K562 (cell line): ENCODE data around the gene ZRANB1. TPM values are rescaled to one million over a fixed set of nuclear protein-coding genes. Genes with fewer than 3 reads are reported as not detected.

Experiments used
- ATAC-seq: fragments of 200-7000 bp; cut with Tn5 transposase; 3 replicates; pipeline ENCODE4 v1.9.1; 2020; ENCODE audit warnings: moderate library complexity
- BruUV-seq: library from RNA; stranded (reverse); fragments of 400-500 nt; replicated peaks from 2 replicates; lab custom pipeline; 2021; lab: Mats Ljungman, UMichigan
- CTCF ChIA-PET: fragments of 300-600 bp; formaldehyde crosslinking; extraction: SDS; loops from one replicate; lab custom pipeline; 2021; ENCODE audit warnings: low intra/inter-chr PET ratio; lab: Yijun Ruan, JAX
- POLR2A ChIA-PET: fragments of 300-600, 350-650 bp; sonication (Branson Sonifier 250); formaldehyde crosslinking; extraction: SDS; loops from one replicate; lab custom pipeline; 2021; ENCODE audit warnings: antibody characterized with exemption, inconsistent platforms; lab: Yijun Ruan, JAX
- DNase-seq, 4 experiments: peaks; one replicate each; pipeline versions ENCODE4 v3.0.0 to v3.0.0-alpha.2; 2011 to 2018; ENCODE audit warnings: low spot score in 3 of 4, mixed read lengths in 3 of 4; ENCODE audit errors: extremely low read depth in 1 of 4
- FAIRE-seq: peaks from 2 replicates; lab custom pipeline; 2011; peaks lifted over from hg19 to GRCh38; lab: Jason Lieb, UNC
- H2AFZ ChIP-seq: 2 replicates; pipeline ENCODE4 v1.6.0; 2011; ENCODE audit warnings: low read depth, low read length, control low read depth, inconsistent platforms
- H3K27ac ChIP-seq: fragments of 200-600 bp; 3 replicates; pipeline ENCODE4 v1.8.0; 2011; ENCODE audit warnings: low read depth, mild to moderate bottlenecking, control low read depth, inconsistent platforms, low read length, moderate library complexity, mixed read lengths; ENCODE audit errors: extremely low read depth
- H3K27me3 ChIP-seq, 2 experiments: fragments of 300-600 bp in 1 of 2; 2 replicates in 1 of 2; 3 replicates in 1 of 2; pipeline versions ENCODE4 v1.6.0 to v1.8.0; 2011; ENCODE audit warnings: inconsistent platforms in 2 of 2, low read length in 2 of 2, mild to moderate bottlenecking in 1 of 2, mixed read lengths in 1 of 2, moderate library complexity in 1 of 2; ENCODE audit not compliant: control insufficient read depth in 2 of 2, insufficient read depth in 2 of 2
- H3K36me3 ChIP-seq: fragments of 300-600 bp; 3 replicates; pipeline ENCODE4 v1.8.0; 2011; ENCODE audit warnings: mild to moderate bottlenecking, low read length, inconsistent platforms; ENCODE audit not compliant: control insufficient read depth, insufficient read depth
- H3K4me1 ChIP-seq, 2 experiments: fragments of 200-600 bp in 1 of 2; replicated peaks in 1 of 2; 2 replicates in 1 of 2; 3 replicates in 1 of 2; pipeline versions ENCODE4 v1.5.1 to v1.8.0; 2011; ENCODE audit warnings: inconsistent platforms in 2 of 2, low read length in 2 of 2, mild to moderate bottlenecking in 1 of 2, mixed read lengths in 1 of 2, moderate library complexity in 1 of 2; ENCODE audit not compliant: control insufficient read depth in 2 of 2, insufficient read depth in 2 of 2
- H3K4me2 ChIP-seq: 2 replicates; pipeline ENCODE4 v1.6.1; 2011; ENCODE audit warnings: low read length, control low read depth, inconsistent platforms, mixed read lengths; ENCODE audit not compliant: insufficient read depth
- H3K4me3 ChIP-seq: fragments of 200-600 bp; sonication (generic), shearing (Covaris generic); 2 replicates; pipeline ENCODE4 v1.5.1; 2016; ENCODE audit warnings: control low read depth, inconsistent platforms
- H3K79me2 ChIP-seq: fragments of 200-600 bp; 3 replicates; pipeline ENCODE4 v1.8.0; 2011; ENCODE audit warnings: low read length, inconsistent platforms; ENCODE audit not compliant: control insufficient read depth, insufficient read depth
- H3K9ac ChIP-seq, 2 experiments: 2 replicates each; pipeline versions ENCODE4 v1.6.0 to v1.6.1; 2011; ENCODE audit warnings: low read depth in 2 of 2, low read length in 2 of 2, control low read depth in 1 of 2, inconsistent platforms in 1 of 2, mild to moderate bottlenecking in 1 of 2, mixed read lengths in 1 of 2; ENCODE audit not compliant: insufficient read depth in 1 of 2
- H3K9me1 ChIP-seq: one replicate; pipeline ENCODE4 v1.6.0; 2011; ENCODE audit warnings: inconsistent platforms, mild to moderate bottlenecking, low read length, moderate library complexity; ENCODE audit not compliant: control insufficient read depth, insufficient read depth
- H3K9me3 ChIP-seq: replicated peaks from 2 replicates; pipeline ENCODE4 v1.5.1; 2011; ENCODE audit warnings: low read depth, low read length, inconsistent platforms; ENCODE audit not compliant: control insufficient read depth, insufficient read depth
- H4K20me1 ChIP-seq: replicated peaks from 2 replicates; pipeline ENCODE4 v1.6.1; 2011; ENCODE audit warnings: low read length, inconsistent platforms, mixed read lengths; ENCODE audit not compliant: control insufficient read depth, insufficient read depth
- CHAMP1 ChIP-seq: fragments of 450-650 bp; IDR thresholded peaks from 2 replicates; pipeline ENCODE4 v1.6.1; 2016; ENCODE audit warnings: mild to moderate bottlenecking
- EWSR1 ChIP-seq: fragments of 450-650 bp; IDR thresholded peaks from 2 replicates; pipeline ENCODE4 v1.6.1; 2018; ENCODE audit warnings: borderline replicate concordance, mild to moderate bottlenecking, low read depth, moderate library complexity; ENCODE audit not compliant: partially characterized antibody
- GATA2 ChIP-seq: sonication (generic); formaldehyde crosslinking; IDR thresholded peaks from 2 replicates; pipeline ENCODE4 v1.4.0; 2020; ENCODE audit warnings: mild to moderate bottlenecking, missing genetic modification reagents
- ID3 ChIP-seq, 2 experiments: fragments of 250-450 bp in 1 of 2; fragments of 450-650 bp in 1 of 2; sonication (Bioruptor Pico) in 1 of 2; IDR thresholded peaks; 2 replicates each; pipeline versions ENCODE4 v1.6.1 to v1.8.0; 2016 to 2021; ENCODE audit warnings: mild to moderate bottlenecking in 2 of 2, moderate library complexity in 2 of 2, missing compliant biosample characterization in 1 of 2, missing genetic modification characterization in 1 of 2
- KLF16 ChIP-seq: IDR thresholded peaks from 2 replicates; pipeline ENCODE4 v1.6.1; 2016; ENCODE audit warnings: antibody characterized with exemption
- NCOA6 ChIP-seq: fragments of 450-650 bp; IDR thresholded peaks from 2 replicates; pipeline ENCODE4 v1.6.1; 2017; ENCODE audit warnings: mild to moderate bottlenecking
- SRF ChIP-seq, 2 experiments: fragments of 250-450, 450-650 bp in 1 of 2; sonication (Bioruptor Pico) in 1 of 2; sonication (generic) in 1 of 2; formaldehyde crosslinking; IDR thresholded peaks; 2 replicates each; pipeline versions ENCODE4 v1.5.0 to v1.5.1; 2020 to 2022; ENCODE audit warnings: mild to moderate bottlenecking in 1 of 2, missing genetic modification reagents in 1 of 2
- STAT5A ChIP-seq: IDR thresholded peaks from 2 replicates; pipeline ENCODE4 v1.6.1; 2012; ENCODE audit warnings: low read length, inconsistent platforms, borderline replicate concordance
- TFE3 ChIP-seq: fragments of 450-650 bp; formaldehyde crosslinking; IDR thresholded peaks from 2 replicates; pipeline ENCODE4 v1.4.0; 2020; ENCODE audit warnings: mild to moderate bottlenecking, mixed read lengths
- ZNF197 ChIP-seq: fragments of 200-800 bp; sonication (Bioruptor generic); IDR thresholded peaks from 2 replicates; pipeline ENCODE4 v1.6.1; 2016; ENCODE audit warnings: low read depth, missing genetic modification characterization, missing compliant biosample characterization
- ZNF23 ChIP-seq: fragments of 250-450 bp; sonication (Bioruptor Pico); IDR thresholded peaks from 2 replicates; pipeline ENCODE4 v1.4.0; 2020; ENCODE audit warnings: mild to moderate bottlenecking
- ZNF263 ChIP-seq: sonication (generic); formaldehyde crosslinking; IDR thresholded peaks from 2 replicates; pipeline ENCODE4 v1.8.0; 2022; ENCODE audit warnings: mild to moderate bottlenecking, missing genetic modification reagents, borderline replicate concordance
- WGBS: fragments of 100-300 bp; shearing (Covaris generic); methylation state at CpG from one replicate; pipeline ENCODE4 v1.1.6; 2016; ENCODE audit warnings: low coverage, mixed read lengths; ENCODE audit not compliant: insufficient coverage; ENCODE audit errors: missing lambda C conversion rate; 5-methylcytosine and 5-hydroxymethylcytosine counted together
- in situ Hi-C: fragments of 300-500 bp; cut with MboI; formaldehyde crosslinking; loops from 4 replicates; pipeline ENCODE4 v1.15.0; 2018; ENCODE audit warnings: inconsistent platforms, mixed read lengths
- intact Hi-C: fragments of 100-400 bp; cut with micrococcal nuclease; formaldehyde crosslinking; loops from 2 replicates; pipeline ENCODE4 v1.14.2; 2022
- polyA plus RNA-seq, 8 experiments: library from polyadenylated mRNA; depleted of rRNA in 4 of 8; stranded (reverse) in 5 of 8; unstranded in 3 of 8; fragments of >200 nt; fragmentation: Nextera tagmentation in 2 of 8; fragmentation: Illumina TruSeq in 1 of 8; extraction: Ambion mirVana in 2 of 8; extraction: Trizol in 1 of 8; gene quantifications; 2 replicates each; pipeline versions ENCODE4 v1.2.1 to v1.2.3, GENCODE V29; 2011 to 2014; ENCODE audit warnings: inconsistent platforms in 1 of 8, missing spikeins in 1 of 8
- total RNA-seq, 7 experiments: library from RNA; depleted of rRNA in 6 of 7; stranded (reverse); fragments of >200 nt in 6 of 7; fragmentation: Illumina TruSeq in 2 of 7; extraction: Trizol in 2 of 7; gene quantifications; 2 replicates each; pipeline versions ENCODE4 v1.2.1 to v1.2.3, GENCODE V29; 2011 to 2021; ENCODE audit warnings: low replicate concordance in 1 of 7

The ZRANB1 gene
- total and polyA plus RNA-seq, 9 of the 15 experiments (the other 6 are each of a cell fraction or from before 2014, with no cell fraction given) = 0.07 to 1.1 (median 0.64) TPM

GRCh38 chr10:124978376-124978725 is 36.4 kb downstream of the ZRANB1 start:
- H3K4me1 ChIP-seq = no peaks in the 10 kb centered on the region
- TF ChIP-seq ID3 (CRISPR knock-in tag; IDR thresholded peaks at IDR 0.05) (no peak), ID3 (tag; IDR thresholded peaks at IDR 0.05) (no peak)
- H3K27ac ChIP-seq = no peak overlapping the region
- no peaks in the 10 kb centered on the region for H3K9me1 ChIP-seq
- H3K4me2 ChIP-seq = no peak overlapping the region
- no peaks in the 10 kb centered on the region for H3K9me3 ChIP-seq
- H4K20me1 ChIP-seq = no peaks in the 10 kb centered on the region
- no CpG with 5 or more reads among the region's 5 CpGs for WGBS
- H3K4me3 ChIP-seq = no peak overlapping the region
- H3K27me3 ChIP-seq = no peaks in the 10 kb centered on the region
- ATAC-seq (no peak), FAIRE-seq (no peak), DNase-seq (no peak)
- H3K36me3 ChIP-seq = no peaks in the 10 kb centered on the region
- no peak overlapping the region for H2AFZ ChIP-seq
- no TSS peak for BruUV-seq
- in situ Hi-C loops (no loop called here), intact Hi-C loops (no loop called here)
- ChIA-PET POLR2A (no interaction called here), CTCF (no interaction called here)
- no peaks in the 10 kb centered on the region for H3K79me2 ChIP-seq
- H3K9ac ChIP-seq = no peak overlapping the region

GRCh38 chr10:124983321-124983720 is 41.4 kb downstream of the ZRANB1 start:
- in situ Hi-C loops (no loop called here), intact Hi-C loops (no loop called here)
- Histone ChIP-seq H4K20me1 (no peaks in the 10 kb centered on the region), H3K4me3 (no peak overlapping the region), H3K79me2 (no peaks in the 10 kb centered on the region), H3K9ac (no peak overlapping the region), H3K9me3 (no peaks in the 10 kb centered on the region), H2AFZ (no peak overlapping the region), H3K9me1 (no peaks in the 10 kb centered on the region), H3K4me2 (no peak overlapping the region), H3K27ac (no peak overlapping the region), H3K27me3 (no peaks in the 10 kb centered on the region), H3K36me3 (no peaks in the 10 kb centered on the region), H3K4me1 (no peaks in the 10 kb centered on the region)
- FAIRE-seq = no peak
- ChIA-PET CTCF (no interaction called here), POLR2A (no interaction called here)
- no CpG with 5 or more reads among the region's 6 CpGs for WGBS
- BruUV-seq = no TSS peak
- no peak for DNase-seq
- ATAC-seq = no peak
- TF ChIP-seq KLF16 (no peak), CHAMP1 (no peak), SRF (CRISPR knock-in tag; IDR thresholded peaks at IDR 0.05) (no peak), GATA2 (no peak), NCOA6 (no peak), STAT5A (no peak), EWSR1 (no peak), TFE3 (CRISPR knock-in tag) (no peak), ZNF23 (CRISPR knock-in tag) (no peak), ZNF263 (CRISPR knock-in tag) (no peak), ZNF197 (CRISPR knock-in tag) (no peak)
